ENCODE measurements around the gene C16orf92.

DNA sequence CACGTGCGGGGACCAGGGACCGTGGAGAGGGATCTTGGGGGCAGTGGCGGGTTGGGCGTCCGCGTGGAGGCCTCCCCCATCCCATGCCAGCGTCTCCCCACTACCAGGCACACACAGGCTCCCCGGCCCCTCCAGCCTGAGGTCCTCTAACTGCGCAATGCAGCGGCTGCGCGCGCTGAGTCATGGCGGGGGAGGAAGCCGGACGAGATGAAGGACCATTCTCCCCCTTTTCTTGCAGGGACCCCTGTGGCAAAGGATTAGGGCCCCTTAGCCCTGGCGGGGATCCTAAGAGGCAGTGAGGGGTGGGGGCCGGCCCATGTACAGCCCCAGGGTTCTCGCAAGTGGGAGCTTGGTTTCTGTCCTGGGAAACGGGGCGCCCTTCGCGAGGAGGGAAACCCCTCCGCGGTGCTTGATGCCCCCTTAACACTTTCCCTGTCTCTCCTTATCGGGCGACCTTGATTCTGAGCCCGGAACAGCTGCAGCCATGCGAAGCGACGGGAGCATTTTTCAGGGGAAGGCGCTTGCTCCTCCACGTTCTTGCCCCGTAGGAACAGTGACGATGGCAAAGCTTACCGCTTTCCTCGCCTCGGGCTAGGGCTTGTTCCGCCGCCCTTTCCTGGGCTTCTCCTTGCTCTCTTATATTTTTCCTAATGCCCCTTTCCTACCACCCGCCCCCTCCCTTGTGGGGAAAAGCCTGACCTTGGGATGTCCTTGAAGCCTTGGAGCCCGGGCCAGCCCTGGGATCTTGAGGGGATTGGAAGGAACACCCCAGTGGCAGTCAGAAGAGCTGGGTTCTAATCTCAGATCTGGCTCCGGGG, 43.2 kb downstream of the C16orf92 start:
- TF ChIP-seq, protein P1, sequence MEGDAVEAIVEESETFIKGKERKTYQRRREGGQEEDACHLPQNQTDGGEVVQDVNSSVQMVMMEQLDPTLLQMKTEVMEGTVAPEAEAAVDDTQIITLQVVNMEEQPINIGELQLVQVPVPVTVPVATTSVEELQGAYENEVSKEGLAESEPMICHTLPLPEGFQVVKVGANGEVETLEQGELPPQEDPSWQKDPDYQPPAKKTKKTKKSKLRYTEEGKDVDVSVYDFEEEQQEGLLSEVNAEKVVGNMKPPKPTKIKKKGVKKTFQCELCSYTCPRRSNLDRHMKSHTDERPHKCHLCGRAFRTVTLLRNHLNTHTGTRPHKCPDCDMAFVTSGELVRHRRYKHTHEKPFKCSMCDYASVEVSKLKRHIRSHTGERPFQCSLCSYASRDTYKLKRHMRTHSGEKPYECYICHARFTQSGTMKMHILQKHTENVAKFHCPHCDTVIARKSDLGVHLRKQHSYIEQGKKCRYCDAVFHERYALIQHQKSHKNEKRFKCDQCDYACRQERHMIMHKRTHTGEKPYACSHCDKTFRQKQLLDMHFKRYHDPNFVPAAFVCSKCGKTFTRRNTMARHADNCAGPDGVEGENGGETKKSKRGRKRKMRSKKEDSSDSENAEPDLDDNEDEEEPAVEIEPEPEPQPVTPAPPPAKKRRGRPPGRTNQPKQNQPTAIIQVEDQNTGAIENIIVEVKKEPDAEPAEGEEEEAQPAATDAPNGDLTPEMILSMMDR (IDR thresholded peaks at IDR 0.05) = no peak
- no peak for TF ChIP-seq POLR2A (IDR thresholded peaks at IDR 0.05)
